ENCODE measurements around the gene FREM1.

GRCh38 chr9:14761584-14761983 is 148.6 kb downstream of the FREM1 start:
- TF ChIP-seq CTCF (IDR thresholded peaks at IDR 0.05): no peak
- TF ChIP-seq POLR2A (IDR thresholded peaks at IDR 0.05): no peak

All from thyroid gland (tissue), 4 donors.